Lower leg skin (tissue), 3 donors: Measurements from ENCODE around the gene MYORG.

Experiments used
- POLR2A ChIP-seq, 2 donors: fragments of 450-650 bp; IDR thresholded peaks; one replicate each; pipeline ENCODE4 v1.6.1; 2016 to 2017; ENCODE audit warnings: antibody characterized with exemption in 2 of 2, mild to moderate bottlenecking in 1 of 2, moderate library complexity in 1 of 2
- TF ChIP-seq, protein P1 (sequence below), 3 donors: fragments of 450-650 bp; IDR thresholded peaks; one replicate each; pipeline ENCODE4 v1.5.1; 2016; ENCODE audit warnings: antibody characterized with exemption in 3 of 3, mild to moderate bottlenecking in 3 of 3, moderate library complexity in 2 of 3

DNA sequence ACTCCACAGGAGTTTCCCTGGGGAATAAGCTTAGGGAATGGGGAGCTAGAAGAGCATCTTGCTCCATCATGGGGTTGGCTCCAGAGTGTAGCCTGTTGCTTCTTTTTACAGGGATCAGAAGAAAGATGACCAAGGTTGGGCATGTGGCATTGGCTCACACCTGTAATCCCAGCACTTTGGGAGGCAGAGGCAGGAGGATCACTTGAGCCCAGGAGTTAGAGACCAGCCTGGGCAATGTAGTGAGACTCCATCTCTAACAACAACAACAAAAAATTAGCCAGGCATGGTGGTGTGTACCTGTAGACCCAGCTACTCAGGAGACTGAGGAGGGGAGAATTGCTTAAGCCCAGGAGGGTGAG lies 28.9 kb downstream of the MYORG start:
- no peak for TF ChIP-seq POLR2A (IDR thresholded peaks at IDR 0.05)
- TF ChIP-seq, protein P1, sequence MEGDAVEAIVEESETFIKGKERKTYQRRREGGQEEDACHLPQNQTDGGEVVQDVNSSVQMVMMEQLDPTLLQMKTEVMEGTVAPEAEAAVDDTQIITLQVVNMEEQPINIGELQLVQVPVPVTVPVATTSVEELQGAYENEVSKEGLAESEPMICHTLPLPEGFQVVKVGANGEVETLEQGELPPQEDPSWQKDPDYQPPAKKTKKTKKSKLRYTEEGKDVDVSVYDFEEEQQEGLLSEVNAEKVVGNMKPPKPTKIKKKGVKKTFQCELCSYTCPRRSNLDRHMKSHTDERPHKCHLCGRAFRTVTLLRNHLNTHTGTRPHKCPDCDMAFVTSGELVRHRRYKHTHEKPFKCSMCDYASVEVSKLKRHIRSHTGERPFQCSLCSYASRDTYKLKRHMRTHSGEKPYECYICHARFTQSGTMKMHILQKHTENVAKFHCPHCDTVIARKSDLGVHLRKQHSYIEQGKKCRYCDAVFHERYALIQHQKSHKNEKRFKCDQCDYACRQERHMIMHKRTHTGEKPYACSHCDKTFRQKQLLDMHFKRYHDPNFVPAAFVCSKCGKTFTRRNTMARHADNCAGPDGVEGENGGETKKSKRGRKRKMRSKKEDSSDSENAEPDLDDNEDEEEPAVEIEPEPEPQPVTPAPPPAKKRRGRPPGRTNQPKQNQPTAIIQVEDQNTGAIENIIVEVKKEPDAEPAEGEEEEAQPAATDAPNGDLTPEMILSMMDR (IDR thresholded peaks at IDR 0.05) = no peak
